GM21737 (cell line): Measurements from ENCODE around the gene FCRL1.

Source experiments
- ATAC-seq: cut with Tn5 transposase; IDR thresholded peaks from one replicate; pipeline ENCODE4 v1.9.1; 2021; ENCODE audit warnings: mild to moderate bottlenecking, moderate library complexity; ENCODE audit not compliant: unreplicated experiment

FCRL1 gene

DNA sequence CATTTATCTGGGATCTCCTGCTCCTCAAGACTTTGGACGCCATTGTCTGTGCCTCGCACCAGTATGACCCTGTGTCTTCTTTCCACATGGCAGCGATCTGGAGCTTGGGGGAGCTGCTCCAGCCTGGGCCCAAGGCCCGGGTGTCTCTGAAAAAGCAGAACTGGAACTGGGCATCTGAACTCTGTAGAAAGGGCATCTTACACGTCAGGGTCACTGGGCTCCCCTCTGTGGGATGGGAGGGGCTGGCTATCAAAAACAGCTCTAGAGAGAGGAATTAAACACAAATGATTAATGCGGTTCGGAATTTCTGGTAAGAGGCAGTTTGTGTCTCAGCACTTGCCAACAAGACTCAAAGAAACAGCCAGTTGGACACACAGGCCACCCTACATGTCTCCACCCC lies 16.1 kb downstream of the FCRL1 start:
- ATAC-seq: no peak

DNA sequence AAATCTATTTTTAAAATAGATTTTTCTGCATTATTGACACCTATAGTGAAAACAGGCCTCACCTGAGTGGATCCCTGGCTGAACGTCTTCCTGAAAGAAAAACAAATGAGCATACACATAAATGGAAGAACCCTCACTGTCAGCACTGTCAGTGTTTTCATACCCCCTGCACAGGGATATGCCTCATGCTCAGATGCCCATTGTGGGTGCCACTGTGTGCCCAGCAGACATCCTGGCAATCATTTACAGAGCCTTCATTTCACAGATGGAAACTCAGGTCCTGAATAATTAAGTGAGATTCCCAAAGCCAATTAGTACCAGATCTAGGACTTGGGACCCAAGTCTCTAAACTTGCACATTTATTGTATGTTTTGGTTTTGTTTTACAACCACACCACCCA lies 19.9 kb downstream of the FCRL1 start:
- ATAC-seq: no peak

DNA sequence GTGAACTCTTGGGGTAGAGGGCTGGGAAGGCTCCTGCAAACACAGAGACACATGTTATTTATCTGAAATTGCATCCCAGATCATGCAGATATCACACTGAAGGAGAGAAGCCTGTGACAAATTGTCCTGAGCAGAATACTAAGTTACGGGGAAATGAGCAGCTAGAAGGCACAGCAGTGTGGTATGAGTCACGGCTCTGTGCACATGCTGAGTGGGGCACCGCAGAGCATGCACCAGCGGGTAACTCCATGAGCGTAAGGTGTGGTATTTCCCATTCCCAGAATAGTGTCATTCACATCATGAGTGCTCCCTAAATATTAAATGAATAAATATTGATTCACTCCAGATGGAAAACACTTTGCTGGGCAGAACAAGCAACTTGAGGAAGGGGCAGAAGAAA lies 21.7 kb downstream of the FCRL1 start:
- no peak for ATAC-seq

DNA sequence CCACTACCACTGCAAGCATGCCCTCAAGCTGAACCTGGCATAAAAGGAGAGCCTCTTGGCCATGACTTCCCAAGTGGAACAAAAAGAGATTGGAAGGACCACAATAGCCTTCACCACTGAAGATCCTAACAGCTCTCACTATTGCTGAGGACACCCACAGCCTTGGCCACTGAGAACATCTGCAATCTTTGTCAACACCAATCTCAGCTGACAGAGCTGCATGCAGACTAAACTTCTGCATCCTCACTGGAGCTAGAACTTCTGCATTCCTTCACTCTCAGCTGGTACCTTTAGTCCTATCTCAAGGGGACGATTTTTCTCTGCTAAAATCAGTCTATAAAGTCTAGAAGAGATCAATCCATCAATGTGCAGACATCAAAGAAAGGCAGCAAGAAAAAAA lies 34.7 kb downstream of the FCRL1 start:
- ATAC-seq: no peak

DNA sequence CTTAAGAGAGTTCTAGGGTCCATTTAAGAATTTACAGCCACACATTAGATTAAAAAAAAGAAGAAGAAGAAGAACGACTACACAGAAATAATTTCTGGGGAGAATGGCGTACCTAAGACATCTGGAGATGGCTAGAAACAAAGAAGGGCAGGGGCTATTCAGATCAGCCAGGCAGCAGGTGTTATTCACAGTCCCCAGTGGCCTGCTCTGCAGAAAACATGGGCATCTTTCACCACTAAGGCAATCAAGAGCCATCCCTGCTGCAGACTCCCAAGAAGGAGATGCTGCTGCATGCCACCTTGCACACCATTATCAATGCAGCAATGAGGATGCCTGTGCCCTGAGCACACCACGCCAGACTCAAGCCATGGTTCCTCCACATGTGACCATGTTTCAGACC lies 35.1 kb downstream of the FCRL1 start:
- ATAC-seq: no peak

DNA sequence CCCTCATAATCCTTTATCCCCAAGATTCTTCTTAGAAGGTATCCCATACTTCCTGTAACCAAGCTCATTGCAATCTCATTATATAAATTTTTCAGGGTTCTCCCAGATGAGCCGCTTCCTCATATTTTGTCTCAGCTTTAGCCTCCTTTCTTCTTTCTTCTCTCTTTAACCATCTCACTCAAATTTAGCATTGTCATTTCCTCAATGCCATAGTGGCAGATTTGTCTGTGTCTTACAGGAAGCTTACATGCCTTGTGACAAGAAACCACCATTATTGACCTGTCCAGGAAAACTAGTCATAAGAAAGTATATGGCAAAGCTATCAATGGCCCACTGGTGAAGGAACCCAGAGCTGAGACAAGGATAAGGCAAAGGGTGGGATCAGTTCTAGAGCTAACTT lies 37.0 kb downstream of the FCRL1 start:
- ATAC-seq: no peak

DNA sequence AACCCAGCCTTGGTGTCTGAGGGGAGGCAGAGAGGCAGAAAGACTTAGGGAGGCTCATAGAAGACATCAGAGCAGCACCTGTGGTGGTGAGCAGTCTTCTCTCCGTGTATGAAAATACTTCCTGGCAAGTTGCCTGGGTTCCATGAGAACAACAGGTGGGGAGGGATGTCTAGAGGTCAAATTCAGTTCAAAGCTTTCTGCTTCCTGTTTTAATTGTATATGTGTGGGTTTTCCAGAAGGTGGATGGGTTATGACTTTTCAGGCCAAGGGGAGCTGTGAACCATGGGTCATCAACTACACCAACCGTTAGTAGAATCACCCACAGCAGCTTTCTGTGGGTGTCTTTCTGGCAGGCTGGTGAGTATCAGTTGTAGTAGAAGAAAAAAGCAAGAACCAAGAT lies 38.9 kb downstream of the FCRL1 start:
- no peak for ATAC-seq

DNA sequence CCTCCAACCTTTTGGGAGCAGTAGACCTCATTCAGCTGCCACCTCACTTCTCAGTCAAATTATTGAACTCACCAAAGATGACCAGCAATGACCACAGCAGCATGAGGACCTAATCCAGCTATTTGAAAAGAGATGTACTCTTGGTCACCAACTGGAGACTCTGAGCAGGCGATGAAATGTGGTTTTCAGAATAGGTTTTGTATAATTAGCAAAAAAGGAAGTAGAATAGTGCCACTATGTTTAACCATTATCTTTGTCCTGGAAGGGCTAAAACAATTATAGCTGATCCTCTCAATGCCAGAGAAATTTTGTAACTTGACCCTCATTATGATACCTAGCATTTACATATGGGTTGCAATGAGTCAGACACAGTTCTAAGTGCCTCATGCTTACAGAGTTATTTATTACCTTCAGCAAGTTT lies 42.9 kb downstream of the FCRL1 start, which contains the start of gene FCRL2:
FCRL2 (minus strand) TSS at position 162 of the 421 bp plus-strand sequence; CDS start at position 103, 59 bp downstream.
- ATAC-seq: peak; percentile 53

DNA sequence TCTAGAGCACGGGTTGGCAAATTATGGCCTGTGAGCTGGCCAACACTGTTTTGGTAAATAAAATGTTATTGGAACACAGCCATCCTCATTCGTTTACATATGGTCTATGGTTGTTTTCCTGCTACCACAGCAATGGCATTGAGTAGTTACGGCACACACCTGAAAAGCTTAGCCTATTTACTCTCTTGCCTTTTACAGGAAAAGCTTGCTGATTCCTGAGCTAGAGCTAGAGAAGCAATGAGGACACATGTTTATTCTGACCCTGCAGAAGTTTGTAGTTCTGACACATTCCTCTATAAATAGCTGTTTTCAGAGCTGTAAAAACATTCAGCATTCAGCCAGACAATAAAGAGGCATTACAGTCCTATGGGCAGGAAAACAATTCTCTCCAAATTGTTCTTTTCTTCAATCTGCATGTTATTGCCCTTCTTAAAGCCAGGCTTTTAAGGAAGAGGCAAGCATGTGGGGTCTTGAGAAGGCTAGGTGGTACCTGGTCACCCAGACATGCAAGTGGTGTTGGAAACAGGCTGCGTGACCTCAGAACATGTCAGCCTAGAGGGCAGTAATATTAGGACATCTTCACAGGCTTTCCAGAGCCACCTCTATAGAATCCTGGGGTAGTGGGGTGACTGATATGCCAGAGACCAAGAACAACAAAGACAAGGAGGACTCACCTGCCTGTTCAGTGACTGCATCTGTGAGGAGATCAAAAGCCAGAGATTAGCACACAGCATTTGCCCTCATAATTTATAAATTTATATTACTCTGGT lies 44.6 kb downstream of the FCRL1 start:
- no peak for ATAC-seq

DNA sequence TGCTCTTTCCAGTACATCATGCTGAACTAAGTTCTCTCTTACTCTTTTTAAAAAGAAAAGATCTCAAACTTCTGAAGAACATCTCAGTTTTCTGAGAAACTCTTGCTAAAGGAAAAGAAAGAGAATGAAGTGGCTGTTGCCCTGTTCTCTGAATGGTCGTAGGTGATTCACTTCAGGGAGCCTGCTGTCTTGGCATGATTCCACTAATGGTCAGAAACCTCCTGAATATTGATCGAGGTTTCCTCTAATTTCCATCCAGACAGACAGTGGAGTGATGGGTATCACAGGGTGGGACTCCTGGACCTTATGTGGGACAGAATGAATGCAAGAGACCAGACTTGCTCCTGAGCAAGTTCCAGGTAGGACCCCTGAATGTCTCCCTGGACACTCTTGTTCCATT lies 45.5 kb downstream of the FCRL1 start:
- ATAC-seq: no peak

DNA sequence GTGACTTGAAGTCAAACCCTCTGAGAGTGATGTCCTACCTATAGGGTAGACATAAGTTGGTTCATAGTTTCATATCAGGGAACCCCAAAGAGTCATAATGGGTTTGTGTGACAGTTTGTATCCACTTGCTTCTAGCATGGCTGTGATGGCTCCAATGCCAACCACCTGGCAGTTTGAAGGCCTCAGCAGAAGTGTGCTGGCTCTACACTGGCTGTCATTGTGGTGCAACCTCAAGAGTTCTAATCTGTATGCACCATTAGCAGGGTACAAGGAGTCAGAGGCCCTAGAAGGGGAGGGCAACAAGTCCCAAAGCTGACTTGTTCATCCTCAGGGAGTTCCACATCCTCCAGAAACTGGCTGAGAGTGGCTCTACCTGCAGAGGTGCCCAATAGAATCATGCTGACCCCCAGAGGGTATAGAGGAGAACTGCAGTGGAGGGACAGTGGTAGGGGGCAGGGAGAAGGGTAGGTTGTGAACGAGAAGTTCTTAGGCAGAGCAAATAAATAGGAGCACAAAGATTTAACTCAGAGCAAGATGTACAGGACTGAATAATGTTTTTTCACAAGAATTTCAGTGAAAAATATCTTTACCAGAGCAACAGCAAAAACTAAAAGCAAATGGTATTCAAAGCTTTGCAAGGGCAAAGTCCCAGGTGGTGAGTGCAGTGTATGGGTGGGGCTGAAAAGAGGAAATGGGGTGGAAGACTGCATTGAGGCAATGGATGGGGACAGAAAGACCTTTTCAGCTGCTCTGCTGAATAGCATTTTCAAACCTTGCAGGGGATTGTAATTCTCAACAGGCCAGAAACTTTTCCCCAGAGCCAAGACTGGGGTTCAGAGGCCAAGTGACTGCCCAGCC lies 46.2 kb downstream of the FCRL1 start:
- peak; percentile 39 for ATAC-seq

DNA sequence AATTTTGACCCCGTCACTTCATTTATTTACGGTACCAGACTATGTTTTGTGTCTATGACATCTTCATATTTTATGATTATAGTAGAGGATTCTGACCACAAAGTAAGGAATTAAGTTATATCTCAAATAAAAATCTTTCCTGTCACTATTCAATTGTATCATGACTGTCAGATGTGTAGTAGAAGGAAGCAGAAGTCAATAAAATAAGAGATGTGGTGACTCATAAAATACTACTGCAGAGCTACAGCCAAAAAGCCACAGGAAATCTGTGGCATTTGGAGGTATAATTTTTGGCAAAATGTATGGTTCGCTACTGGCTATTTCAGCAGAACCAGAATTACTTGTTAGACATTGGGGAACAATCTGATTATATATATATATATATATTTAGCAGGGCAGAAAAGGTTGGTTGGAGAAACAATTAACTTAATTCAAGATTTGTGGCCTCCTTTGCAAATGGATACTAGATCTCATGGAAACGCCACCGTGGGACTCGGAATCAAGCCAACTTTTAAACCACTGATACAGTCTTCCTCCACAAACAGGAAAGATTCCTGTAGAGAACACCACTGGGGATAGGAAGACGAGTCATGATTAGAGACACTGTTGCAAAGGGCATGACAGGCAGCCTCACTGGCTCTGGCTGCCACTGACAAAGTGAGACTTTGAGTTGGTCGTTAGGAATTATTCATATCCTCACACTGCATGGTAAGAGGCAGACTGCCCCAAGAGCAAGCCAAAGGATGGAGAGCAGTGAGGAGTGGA lies 48.1 kb downstream of the FCRL1 start:
- no peak for ATAC-seq

DNA sequence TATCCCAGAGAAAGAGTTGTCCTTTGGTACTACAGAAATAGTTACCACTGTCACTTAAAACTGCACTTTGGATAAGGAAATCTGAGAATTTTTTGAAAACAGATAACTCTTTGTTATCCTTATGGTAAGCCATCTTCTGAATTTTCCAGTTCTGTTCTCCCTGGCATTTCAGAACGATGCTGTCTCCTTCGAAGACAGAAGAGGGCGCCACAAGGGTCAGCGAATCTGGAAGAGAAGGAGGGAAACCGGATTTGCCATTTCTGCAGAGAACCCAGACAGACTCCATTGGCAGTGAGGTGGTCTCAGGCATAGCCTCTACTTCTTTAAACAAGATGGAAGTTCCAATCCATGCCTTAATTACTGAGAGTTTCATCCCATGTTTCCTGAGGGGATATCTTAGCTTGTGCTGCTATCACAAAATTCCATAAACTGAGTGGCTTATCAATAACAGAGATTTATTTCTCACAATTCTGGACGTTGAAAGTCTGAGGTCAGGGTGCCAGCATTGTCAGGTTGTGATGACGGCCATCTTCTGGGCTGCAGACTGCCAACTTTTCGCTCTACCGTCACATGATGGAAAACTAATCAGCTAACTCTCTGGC lies 49.4 kb downstream of the FCRL1 start:
- ATAC-seq: no peak

DNA sequence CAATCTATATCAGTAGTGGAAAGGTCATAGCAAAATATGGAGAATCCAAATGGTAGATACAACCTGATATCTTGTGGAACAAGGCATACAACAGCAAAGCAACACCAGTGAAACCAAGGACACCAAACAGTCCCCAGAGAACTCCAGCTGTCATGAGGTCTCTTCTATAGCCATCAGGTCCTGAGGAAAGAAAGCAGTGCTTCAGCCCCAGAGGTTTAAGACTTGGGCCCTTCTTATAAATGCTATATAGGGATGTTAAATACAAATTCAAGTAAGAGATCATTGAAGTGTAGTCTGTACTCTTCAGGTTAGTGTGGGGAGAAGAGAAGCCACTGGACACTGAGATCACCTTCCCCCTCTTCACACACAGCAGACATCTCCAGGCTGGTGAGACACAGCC lies 53.1 kb downstream of the FCRL1 start:
- ATAC-seq: no peak

DNA sequence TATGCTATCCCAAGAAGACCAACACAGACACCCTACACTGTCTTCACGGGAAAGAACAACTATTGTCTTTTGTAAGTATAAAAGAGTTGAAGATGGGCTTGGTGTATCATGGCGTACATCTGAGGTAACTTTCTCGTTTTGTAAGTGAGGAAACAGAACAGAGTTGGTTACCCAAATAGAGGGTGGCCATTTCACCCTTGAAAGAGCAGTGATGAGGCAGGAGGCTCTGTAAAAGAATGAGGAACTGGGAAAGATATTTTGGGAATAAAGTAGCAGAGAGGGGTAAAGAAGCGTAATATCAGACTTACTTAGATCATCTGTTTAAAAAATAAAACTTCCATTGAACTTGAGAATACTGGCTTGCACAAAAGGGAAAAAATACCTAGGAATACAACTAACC lies 61.9 kb downstream of the FCRL1 start:
- ATAC-seq: no peak

DNA sequence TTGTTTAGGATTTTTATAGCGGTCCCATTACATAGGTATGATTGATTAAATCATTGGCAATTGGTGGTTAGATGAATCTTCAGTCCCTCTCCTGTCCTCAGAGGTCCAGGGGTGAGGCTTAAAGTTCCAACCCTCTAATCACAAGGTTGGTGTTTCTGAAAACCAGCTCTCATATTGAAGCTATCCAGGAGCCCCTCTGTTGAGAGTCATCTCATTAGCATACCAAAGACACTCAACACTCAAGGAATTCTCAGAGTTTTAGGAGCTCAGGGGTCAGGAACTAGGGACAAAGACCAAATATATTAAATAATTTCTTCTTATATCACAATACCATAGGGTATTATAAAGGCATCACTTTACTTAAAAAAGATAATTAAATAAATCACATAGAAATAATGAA lies 66.3 kb downstream of the FCRL1 start:
- ATAC-seq: no peak

DNA sequence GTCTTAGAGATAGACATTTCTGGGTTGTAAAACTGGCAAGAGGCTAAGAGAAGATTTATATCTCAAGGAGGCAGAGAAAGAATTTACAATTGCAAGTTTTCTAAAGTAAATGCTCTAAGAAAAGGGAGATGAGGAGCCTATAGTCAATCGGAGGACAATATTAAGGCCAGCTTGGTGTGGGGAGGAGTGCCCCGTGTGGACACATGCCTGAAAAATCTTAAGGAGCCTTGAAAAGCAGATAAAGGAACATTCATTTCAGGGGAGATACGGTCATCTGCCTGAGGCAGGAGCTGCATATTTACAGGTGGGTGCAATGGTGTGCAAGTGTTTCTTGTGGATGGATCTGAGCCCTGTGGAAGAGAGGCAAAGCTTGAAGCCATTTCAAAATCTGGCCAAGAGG lies 68.6 kb downstream of the FCRL1 start:
- no peak for ATAC-seq

DNA sequence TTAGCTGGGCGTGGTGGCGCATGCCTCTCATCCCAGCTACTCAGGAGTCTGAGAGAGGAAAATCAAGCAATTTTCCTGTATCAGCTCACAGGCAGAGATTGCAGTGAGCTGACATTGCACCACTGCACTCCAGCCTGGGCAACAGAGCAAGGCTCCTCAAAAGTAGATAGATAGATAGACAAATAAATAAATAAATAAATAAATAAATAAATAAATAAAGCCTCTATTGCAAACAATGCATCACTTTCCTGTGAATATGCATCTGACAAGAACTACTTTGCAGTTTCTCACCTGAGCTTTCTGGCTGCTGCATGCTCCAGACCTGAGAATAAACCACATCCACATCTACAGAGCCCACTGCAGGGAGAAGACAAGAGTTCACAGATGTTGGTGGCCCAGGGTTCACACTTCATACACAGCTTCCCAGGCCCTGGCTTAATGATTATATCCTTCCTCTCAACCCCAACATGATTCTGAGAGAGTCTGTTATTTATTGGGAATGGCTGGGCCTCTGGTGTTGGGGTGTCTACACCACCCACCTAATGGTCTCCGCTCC lies 71.6 kb downstream of the FCRL1 start:
- ATAC-seq: no peak
